Neural cell (in vitro differentiated cells): ENCODE results near the gene DCC. TPM values are rescaled to one million over a fixed set of nuclear protein-coding genes. Genes with fewer than 3 reads are reported as not detected.

Experiments
- H2AFZ ChIP-seq: fragments of 200-600, 300-800 bp; sonication (generic), shearing (Covaris generic); 2 replicates; pipeline ENCODE4 v1.6.0; 2014; ENCODE audit warnings: low read depth, mild to moderate bottlenecking, antibody characterized with exemption, low read length, moderate library complexity
- H3F3A ChIP-seq: fragments of 200-600 bp; shearing (Covaris generic); 2 replicates; pipeline ENCODE4 v1.6.1; 2016; ENCODE audit warnings: mild to moderate bottlenecking, moderate library complexity, mixed read lengths, antibody characterized with exemption, low read length; ENCODE audit not compliant: insufficient read depth, poor library complexity, severe bottlenecking
- H3K27ac ChIP-seq: fragments of 200-600, 300-800 bp; sonication (generic), shearing (Covaris generic); 2 replicates; pipeline ENCODE4 v1.5.1; 2014; ENCODE audit warnings: mild to moderate bottlenecking, low read length, moderate library complexity
- H3K27me3 ChIP-seq: fragments of 300-800, 200-600 bp; sonication (generic), shearing (Covaris generic); 2 replicates; pipeline ENCODE4 v1.6.0; 2014; ENCODE audit warnings: mild to moderate bottlenecking, low read depth, low read length, moderate library complexity; ENCODE audit not compliant: insufficient read depth
- H3K36me3 ChIP-seq: fragments of 300-800, 200-600 bp; sonication (generic), shearing (Covaris generic); 2 replicates; pipeline ENCODE4 v1.5.1; 2014; ENCODE audit warnings: mild to moderate bottlenecking, antibody characterized with exemption, low read length, moderate library complexity; ENCODE audit not compliant: insufficient read depth
- H3K4me2 ChIP-seq: fragments of 300-800, 200-600 bp; sonication (generic), shearing (Covaris generic); 2 replicates; pipeline ENCODE4 v1.6.0; 2014; ENCODE audit warnings: mild to moderate bottlenecking, low read length
- H3K4me3 ChIP-seq: fragments of 300-800, 200-600 bp; sonication (generic), shearing (Covaris generic); 2 replicates; pipeline ENCODE4 v1.5.1; 2014; ENCODE audit warnings: mild to moderate bottlenecking, low read length, moderate library complexity
- H3K79me2 ChIP-seq: fragments of 200-600 bp; shearing (Covaris generic); replicated peaks from 2 replicates; pipeline ENCODE4 v1.6.0; 2014; ENCODE audit warnings: mild to moderate bottlenecking, low read length, moderate library complexity; ENCODE audit not compliant: insufficient read depth
- H3K9ac ChIP-seq: fragments of 300-800, 200-600 bp; sonication (generic), shearing (Covaris generic); 2 replicates; pipeline ENCODE4 v1.6.1; 2016; ENCODE audit warnings: mild to moderate bottlenecking, low read length, mixed read lengths
- H3K9me2 ChIP-seq: fragments of 200-600 bp; shearing (Covaris generic); 2 replicates; pipeline ENCODE4 v1.6.1; 2016; ENCODE audit warnings: mild to moderate bottlenecking, low read length, mixed read lengths; ENCODE audit not compliant: insufficient read depth
- H3K9me3 ChIP-seq: fragments of 200-600, 300-800 bp; sonication (generic), shearing (Covaris generic); 2 replicates; pipeline ENCODE4 v1.6.1; 2016; ENCODE audit warnings: mild to moderate bottlenecking, mixed run types, low read length, moderate library complexity, mixed read lengths
- H4K20me1 ChIP-seq: fragments of 200-600 bp; shearing (Covaris generic); 2 replicates; pipeline ENCODE4 v1.6.1; 2016; ENCODE audit warnings: mild to moderate bottlenecking, mixed run types; ENCODE audit not compliant: insufficient read depth
- EP300 ChIP-seq: fragments of 450-650 bp; conservative IDR thresholded peaks from 2 replicates; pipeline ENCODE4 v1.6.1; 2014; ENCODE audit warnings: antibody characterized with exemption, mild to moderate bottlenecking, moderate library complexity; ENCODE audit not compliant: poor library complexity, severe bottlenecking
- EZH2 ChIP-seq: fragments of 200-600, 300-800 bp; shearing (Covaris generic), sonication (generic); IDR thresholded peaks from 2 replicates; pipeline ENCODE4 v1.6.1; 2014; ENCODE audit warnings: antibody characterized with exemption, low read length, borderline replicate concordance, mild to moderate bottlenecking; ENCODE audit not compliant: insufficient read depth, poor library complexity, severe bottlenecking
- MXI1 ChIP-seq: fragments of 450-650 bp; conservative IDR thresholded peaks from 2 replicates; pipeline ENCODE4 v1.6.1; 2014; ENCODE audit warnings: antibody characterized with exemption, mild to moderate bottlenecking; ENCODE audit not compliant: poor library complexity, severe bottlenecking
- POLR2AphosphoS5 ChIP-seq: IDR thresholded peaks from 2 replicates; pipeline ENCODE4 v1.6.1; 2012
- RAD21 ChIP-seq: fragments of 450-650 bp; conservative IDR thresholded peaks from 2 replicates; pipeline ENCODE4 v1.6.1; 2014; ENCODE audit warnings: antibody characterized with exemption, mild to moderate bottlenecking, moderate library complexity
- SMC3 ChIP-seq: fragments of 450-650 bp; conservative IDR thresholded peaks from 2 replicates; pipeline ENCODE4 v1.6.1; 2014; ENCODE audit warnings: antibody characterized with exemption, mild to moderate bottlenecking, moderate library complexity; ENCODE audit not compliant: poor library complexity
- TAF1 ChIP-seq: IDR thresholded peaks from 2 replicates; pipeline ENCODE4 v1.6.1; 2012; ENCODE audit warnings: low read depth
- polyA plus RNA-seq: library from polyadenylated mRNA; depleted of rRNA; stranded (reverse); fragments of >200 nt; gene quantifications from 2 replicates; pipeline ENCODE4 v1.2.3, GENCODE V29; 2014
- TF ChIP-seq, protein P1 (sequence below): IDR thresholded peaks from 2 replicates; pipeline ENCODE4 v1.6.1; 2012; ENCODE audit warnings: borderline replicate concordance
- TF ChIP-seq, protein P2 (sequence below): fragments of 450-650 bp; IDR thresholded peaks from 2 replicates; pipeline ENCODE4 v1.5.1; 2014; ENCODE audit warnings: antibody characterized with exemption, mild to moderate bottlenecking, moderate library complexity; ENCODE audit not compliant: poor library complexity, severe bottlenecking

Gene DCC
- polyA plus RNA-seq, 1 donor from 2014 or later = 40.7 TPM

DNA sequence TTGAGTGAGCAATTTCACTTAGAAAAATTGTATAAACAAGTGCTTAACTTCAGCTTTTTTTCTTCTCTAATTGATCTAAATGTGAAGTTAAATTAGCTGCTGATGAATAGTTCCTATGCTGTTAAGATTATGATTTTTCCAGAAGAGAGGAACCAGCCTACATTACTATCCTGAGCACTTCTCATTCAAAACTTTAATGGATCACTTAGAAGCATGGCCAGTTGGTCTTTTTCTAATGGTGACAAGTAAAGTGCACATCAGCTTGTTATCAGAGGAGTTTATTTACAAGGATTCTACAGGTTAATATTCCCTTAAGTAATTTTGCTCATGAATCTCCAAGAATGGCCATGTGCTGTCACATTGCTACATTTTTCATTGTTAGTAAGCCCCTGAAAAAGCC lies 37.1 kb downstream of the DCC start:
- Histone ChIP-seq H3K9me2 (no peaks in the 10 kb centered on the region), H3K36me3 (no peaks in the 10 kb centered on the region), H4K20me1 (no peaks in the 10 kb centered on the region), H3K79me2 (peaks cover 67% of the 10 kb centered on the region), H2AFZ (no peak overlapping the region), H3K9me3 (no peaks in the 10 kb centered on the region), H3K4me3 (no peak overlapping the region), H3K4me2 (no peak overlapping the region), H3K9ac (no peak overlapping the region), H3K27me3 (no peaks in the 10 kb centered on the region), H3K27ac (peak overlapping the region; percentile 47), H3F3A (no peaks in the 10 kb centered on the region)
- TF ChIP-seq, protein P1, sequence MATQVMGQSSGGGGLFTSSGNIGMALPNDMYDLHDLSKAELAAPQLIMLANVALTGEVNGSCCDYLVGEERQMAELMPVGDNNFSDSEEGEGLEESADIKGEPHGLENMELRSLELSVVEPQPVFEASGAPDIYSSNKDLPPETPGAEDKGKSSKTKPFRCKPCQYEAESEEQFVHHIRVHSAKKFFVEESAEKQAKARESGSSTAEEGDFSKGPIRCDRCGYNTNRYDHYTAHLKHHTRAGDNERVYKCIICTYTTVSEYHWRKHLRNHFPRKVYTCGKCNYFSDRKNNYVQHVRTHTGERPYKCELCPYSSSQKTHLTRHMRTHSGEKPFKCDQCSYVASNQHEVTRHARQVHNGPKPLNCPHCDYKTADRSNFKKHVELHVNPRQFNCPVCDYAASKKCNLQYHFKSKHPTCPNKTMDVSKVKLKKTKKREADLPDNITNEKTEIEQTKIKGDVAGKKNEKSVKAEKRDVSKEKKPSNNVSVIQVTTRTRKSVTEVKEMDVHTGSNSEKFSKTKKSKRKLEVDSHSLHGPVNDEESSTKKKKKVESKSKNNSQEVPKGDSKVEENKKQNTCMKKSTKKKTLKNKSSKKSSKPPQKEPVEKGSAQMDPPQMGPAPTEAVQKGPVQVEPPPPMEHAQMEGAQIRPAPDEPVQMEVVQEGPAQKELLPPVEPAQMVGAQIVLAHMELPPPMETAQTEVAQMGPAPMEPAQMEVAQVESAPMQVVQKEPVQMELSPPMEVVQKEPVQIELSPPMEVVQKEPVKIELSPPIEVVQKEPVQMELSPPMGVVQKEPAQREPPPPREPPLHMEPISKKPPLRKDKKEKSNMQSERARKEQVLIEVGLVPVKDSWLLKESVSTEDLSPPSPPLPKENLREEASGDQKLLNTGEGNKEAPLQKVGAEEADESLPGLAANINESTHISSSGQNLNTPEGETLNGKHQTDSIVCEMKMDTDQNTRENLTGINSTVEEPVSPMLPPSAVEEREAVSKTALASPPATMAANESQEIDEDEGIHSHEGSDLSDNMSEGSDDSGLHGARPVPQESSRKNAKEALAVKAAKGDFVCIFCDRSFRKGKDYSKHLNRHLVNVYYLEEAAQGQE = peak; percentile 45
- TF ChIP-seq TAF1 = no peak

DNA sequence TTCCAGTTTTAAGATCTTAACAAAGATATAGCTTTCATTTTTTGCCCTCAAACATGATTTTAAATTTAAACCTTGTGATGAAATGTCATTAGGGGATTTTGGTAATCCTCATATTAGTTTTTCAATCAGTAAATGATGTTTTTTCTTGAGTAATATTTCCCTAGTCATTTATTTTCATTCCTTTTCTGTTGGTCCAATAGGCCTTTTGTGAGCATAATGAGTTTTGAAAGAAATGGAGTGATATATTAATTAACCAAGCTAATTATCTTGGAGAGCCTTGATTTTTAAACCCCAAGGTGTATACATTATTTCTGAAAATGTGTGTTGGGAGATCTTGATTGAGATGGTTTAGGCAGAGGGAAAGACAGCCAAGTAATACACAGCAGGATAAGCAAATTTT lies 46.3 kb downstream of the DCC start:
- TF ChIP-seq POLR2AphosphoS5 (no peak), RAD21 (no peak), TAF1 (no peak), MXI1 (no peak), SMC3 (no peak), EZH2 (no peak), EP300 (no peak)
- TF ChIP-seq, protein P1 = no peak
- TF ChIP-seq, protein P2, sequence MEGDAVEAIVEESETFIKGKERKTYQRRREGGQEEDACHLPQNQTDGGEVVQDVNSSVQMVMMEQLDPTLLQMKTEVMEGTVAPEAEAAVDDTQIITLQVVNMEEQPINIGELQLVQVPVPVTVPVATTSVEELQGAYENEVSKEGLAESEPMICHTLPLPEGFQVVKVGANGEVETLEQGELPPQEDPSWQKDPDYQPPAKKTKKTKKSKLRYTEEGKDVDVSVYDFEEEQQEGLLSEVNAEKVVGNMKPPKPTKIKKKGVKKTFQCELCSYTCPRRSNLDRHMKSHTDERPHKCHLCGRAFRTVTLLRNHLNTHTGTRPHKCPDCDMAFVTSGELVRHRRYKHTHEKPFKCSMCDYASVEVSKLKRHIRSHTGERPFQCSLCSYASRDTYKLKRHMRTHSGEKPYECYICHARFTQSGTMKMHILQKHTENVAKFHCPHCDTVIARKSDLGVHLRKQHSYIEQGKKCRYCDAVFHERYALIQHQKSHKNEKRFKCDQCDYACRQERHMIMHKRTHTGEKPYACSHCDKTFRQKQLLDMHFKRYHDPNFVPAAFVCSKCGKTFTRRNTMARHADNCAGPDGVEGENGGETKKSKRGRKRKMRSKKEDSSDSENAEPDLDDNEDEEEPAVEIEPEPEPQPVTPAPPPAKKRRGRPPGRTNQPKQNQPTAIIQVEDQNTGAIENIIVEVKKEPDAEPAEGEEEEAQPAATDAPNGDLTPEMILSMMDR = no peak
- no peak overlapping the region for H2AFZ ChIP-seq
- no peak overlapping the region for H3K4me2 ChIP-seq
- no peak overlapping the region for H3K27ac ChIP-seq
- H3K9me2 ChIP-seq = no peaks in the 10 kb centered on the region
- H3K36me3 ChIP-seq = no peaks in the 10 kb centered on the region
- H3K9ac ChIP-seq = no peak overlapping the region
- H3F3A ChIP-seq = no peaks in the 10 kb centered on the region
- H3K4me3 ChIP-seq = no peak overlapping the region
- peaks cover 30% of the 10 kb centered on the region for H3K79me2 ChIP-seq
- no peaks in the 10 kb centered on the region for H4K20me1 ChIP-seq
- H3K9me3 ChIP-seq = no peaks in the 10 kb centered on the region
- no peaks in the 10 kb centered on the region for H3K27me3 ChIP-seq
